ENCODE measurements around the gene ZNF438.
A peak's percentile ranks its signal among the peaks of the same experiment; 100 is the strongest.

Gene ZNF438

DNA sequence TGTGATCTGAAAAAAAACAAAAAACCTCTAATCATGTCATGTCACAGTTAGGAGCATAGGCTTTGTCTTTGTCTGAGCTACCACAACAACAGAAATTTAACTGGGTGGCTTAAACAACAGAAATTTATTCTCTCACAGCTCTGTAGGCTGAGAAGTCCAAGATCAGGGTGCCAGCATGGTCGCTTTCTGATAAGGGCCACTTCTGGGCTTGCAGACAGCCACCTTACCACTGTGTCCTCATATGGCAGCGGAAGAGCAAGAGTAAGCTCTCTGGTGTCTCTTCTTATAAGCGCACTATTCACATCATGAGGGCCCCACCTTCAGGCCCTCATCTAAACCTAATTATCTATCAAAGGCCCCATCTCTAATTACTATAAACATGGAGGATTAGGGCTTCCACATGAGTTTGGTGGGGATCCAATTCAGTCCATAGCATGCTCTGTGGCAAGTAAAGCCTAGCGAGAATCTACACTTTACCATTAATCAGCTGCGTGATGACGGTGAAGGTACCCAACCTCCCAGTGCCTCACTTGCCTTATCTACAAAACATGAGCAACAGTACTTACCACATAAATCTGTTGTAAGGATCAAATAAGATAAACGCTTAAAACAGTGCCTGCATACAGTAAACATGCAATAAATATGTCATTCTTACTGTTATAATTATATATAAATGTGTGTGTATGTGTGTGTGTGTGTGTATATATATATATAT, 17.3 kb downstream of the ZNF438 start:
- no peak for DNase-seq (ENCODE audit: low read depth, low spot score)

DNA sequence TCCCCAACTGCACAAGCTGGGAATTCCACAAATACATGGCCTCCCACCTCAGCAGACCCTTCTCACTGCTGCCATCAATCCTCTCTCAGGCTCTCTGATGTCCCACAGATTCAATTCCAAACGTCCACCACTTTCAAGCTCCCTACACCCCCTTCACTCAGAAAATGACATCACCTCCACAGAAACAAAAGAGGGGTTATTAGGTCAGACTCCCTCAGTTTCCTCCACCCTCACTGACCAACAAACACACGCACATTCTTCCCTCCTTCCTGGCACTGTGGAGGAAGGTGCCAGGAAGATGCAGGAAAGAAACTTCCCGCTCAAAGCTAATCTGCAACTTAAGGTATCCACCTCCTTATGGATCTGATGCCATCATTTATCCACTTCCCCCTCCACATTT, 18.3 kb downstream of the ZNF438 start:
- no peak for DNase-seq (ENCODE audit: low read depth, low spot score)

DNA sequence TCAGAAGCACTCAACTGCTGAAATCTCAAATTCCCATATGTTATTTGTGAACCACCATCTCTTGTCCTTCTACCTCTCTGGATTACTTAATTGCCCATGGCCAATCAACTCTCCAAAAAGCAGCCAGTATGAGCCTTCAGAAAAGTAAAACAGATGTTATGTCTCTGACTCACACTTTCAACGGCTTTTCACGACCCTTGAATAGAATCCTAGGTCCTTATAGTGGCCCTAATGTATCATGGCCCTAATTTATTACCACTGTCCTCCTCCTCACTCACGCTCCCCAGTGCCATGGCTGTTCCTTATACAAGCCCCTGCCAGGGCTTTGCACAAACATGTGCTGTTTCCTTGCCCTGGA, 20.0 kb downstream of the ZNF438 start:
- no peak for DNase-seq (ENCODE audit: low read depth, low spot score)

DNA sequence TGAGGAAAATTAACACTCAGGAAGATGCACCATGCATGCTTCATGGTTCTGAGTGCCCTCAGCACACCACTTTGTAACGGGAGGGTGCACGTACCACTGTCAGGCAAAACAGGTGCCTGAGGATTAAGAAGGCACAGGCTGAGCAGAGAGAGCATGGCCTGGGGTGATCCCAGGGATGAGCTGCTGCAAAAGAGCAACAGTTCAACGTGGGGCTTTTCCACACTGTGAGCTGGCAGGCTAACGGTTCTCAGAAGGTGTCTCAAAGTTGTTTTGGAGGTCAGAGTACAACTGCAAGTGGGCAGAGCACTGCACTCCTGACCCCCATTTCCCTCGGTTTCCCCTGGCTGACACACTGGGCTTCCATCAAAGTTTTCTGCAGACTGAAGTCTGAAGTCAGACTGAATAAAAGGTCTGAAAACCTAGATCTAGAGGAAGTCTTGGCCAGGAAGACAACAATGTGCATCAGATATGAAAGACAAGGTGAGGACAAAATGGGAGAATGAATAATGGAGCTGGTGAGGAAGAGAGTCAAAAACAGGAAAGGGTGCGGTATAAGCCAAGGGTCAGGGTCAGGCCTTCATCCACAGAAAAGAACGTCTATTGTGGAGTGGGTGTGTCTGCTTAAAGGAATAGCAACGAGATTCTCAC, 20.5 kb downstream of the ZNF438 start:
- DNase-seq (ENCODE audit: low read depth, low spot score): no peak

DNA sequence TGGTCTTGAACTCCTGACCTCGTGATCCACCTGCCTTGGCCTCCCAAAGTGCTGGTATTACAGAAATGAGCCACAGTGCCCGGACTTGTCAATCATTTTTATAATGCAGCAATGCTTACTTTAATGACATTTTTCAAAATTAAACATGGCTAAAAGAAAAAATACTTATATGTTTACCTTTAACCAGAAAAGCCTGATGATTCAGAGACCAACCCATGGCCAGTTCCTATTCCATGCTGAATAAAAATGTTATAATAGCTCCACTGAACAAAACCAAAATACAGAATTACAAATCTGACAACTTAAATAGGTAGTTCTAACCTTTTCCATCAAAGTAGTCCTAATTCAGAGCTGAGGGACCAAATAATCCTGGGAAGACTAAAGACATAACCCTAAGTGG, 21.6 kb downstream of the ZNF438 start:
- no peak for DNase-seq (ENCODE audit: low read depth, low spot score)

DNA sequence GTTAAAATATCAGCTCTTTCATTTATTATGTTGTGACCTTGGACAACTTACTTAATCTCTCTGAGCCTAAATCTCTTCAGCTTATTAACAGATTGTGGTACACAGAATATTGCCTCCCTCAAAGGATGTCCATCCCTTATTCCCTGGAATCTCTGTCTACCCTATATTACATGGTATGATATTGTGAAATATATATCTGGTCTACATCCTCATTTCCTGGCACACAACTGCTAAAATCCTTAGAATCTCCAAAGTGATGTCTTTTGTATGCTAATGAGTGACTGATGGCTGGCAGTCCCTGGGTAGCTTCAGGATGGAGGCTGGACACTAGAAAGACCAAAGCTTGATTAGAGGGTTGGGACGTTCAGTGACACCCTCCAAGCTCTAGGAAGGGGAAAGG, 25.8 kb downstream of the ZNF438 start:
- DNase-seq (ENCODE audit: low read depth, low spot score): no peak

DNA sequence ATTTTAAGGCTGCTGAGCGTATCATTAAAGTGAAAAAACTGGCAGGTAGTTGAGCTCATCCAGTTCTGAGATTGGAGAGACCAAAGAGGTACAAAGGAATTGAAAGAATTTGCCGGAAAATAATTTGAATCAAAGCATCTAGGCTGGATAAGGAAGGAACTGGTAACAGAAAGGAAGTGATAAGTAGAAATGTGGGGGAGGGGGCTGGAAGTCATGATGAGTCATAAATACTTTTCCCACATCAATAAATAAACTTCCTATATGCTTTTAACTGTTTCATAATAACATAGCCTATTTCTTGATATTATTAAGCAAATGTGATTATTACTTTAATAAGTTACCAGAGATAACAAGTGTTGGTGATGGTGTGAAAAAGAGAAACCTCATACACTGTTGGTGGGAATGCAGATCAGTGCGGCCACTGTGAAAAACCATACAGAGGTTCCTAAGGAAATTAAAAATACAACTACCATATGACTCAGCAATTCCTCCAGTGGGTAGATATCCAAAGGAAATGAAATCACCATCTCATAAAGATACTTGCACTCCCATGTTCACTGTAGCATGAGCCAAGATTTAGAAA, 27.0 kb downstream of the ZNF438 start:
- DNase-seq (ENCODE audit: low read depth, low spot score): peak; percentile 57

DNA sequence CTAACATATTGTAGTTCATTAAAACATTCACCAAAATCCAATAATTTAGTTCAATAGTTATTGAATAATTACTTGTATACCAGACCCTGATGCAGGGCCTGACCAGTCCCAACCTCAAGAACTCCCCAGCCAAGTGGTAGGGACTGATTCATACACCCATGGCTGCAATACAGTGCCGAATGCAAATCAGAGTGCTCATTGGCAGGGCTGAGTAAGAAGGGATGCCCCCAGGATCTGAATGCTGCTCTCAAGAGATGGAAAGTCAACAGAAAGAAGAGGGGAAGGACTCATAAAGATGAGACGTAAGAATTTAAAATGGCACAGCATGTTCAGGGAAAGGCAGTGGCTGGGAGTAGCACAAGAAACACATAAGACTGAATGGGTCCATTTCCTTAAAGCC, 29.9 kb downstream of the ZNF438 start:
- peak; percentile 10 for DNase-seq (ENCODE audit: low read depth, low spot score)

DNA sequence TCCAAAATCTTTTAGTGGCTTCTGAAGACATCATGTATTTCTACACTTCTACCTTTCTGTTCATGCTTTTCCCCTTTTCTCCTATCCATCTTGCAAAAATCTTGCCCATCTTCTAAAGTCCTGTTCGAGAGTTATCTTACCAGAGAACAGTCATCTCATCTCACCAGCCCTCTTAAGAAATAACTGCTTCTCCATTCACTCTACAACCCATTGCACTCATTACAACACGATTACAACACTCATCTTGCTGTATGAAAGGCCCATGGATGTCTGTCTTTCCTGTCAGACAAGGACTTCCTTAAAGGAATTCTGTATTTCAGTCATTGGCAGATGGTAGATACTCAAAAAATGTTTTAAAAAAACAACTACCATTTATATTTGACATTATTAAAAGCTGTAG, 30.8 kb downstream of the ZNF438 start:
- no peak for DNase-seq (ENCODE audit: low read depth, low spot score)

DNA sequence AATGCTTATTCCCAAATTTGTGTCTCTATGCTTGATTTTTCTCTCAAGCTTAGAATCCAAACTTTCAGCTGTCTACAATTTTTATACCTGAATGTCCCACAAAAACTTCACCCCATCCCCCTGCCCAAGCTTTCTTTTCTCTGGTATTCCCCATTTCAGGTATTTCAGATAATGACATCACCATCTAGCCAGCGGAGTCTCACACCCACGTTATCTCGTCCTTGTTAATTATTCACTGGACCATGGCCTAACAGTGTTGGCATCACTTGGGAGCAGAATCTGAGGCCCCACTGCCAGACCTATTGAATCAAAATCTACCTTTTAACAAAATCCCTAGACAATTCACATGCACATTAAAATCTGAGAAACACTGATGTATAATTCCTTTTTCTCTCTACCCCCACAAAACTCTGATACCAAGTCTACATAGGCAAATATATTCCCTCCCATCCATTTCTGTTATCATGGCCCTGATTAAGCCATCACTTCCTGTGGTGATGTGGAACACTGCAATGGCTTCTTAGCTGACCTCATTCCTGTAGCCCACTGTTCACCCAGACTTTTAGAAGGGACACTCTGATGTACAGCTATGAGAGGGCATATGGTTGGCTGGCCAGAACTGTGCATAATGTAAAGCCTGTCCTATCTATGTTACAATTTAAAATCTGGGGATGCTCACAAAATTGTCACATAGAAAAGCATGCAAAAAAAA, 31.4 kb downstream of the ZNF438 start:
- no peak for DNase-seq (ENCODE audit: low read depth, low spot score)

DNA sequence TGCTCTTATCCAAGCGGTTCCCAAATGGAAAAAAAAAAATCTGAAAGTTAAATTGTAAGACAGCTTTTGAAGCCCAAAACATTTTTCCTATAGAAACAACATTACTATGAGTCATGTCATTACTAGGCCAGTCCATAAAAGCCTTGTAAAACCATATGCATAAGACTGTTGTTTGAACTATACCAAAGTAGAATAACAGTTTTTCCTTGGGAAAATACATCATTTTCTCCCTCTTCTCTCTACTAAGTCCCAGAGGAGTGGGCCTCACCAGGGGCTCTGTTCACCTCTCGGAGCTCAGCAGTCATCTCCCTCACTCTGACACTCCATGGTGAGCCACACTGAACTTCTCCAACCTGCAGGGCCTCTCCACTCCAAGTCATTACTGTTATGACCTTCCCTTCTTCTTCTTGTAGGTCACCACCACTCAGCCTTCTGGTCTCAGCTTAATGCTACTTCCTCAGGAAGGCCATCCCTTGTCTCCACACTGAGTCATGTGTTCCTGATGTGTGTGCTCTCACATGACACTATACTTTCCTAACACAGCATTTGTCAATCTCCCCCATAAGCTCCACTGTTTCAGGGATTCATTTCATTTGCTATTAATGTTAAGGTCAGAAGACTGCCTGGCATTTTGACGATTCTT, 32.5 kb downstream of the ZNF438 start:
- no peak for DNase-seq (ENCODE audit: low read depth, low spot score)

DNA sequence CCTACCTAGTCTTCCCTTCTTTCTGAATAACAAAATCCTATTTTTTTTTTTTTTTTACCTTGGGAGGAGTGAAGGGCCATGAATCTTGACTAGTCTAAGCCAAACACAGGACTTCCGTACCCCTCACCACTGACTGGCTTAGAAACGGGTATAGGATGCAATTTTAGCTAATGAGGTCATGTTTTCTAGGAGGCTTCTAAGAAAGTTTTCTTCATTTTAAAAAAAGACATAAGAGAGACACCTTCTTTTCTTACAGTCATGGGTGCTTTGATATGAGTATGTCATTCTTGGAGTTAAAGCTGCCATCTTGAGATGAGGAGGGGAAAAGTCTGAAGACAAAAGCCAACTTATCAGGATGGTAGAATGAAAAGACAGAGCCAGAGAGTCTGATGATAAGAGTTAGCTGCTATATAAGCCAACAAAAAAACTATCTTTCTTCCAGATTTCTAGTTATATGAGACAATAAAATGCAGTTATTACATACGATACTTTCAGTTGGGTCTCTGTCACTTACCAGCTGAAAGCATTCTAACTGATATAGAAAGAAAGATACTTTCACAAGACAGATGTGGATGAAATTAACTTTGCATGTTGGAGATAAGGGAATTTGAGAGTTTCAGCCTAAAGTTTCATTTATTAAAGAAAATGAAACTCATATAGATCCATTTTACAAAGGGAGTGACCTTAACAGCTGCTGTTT, 34.0 kb downstream of the ZNF438 start:
- DNase-seq (ENCODE audit: low read depth, low spot score): no peak

DNA sequence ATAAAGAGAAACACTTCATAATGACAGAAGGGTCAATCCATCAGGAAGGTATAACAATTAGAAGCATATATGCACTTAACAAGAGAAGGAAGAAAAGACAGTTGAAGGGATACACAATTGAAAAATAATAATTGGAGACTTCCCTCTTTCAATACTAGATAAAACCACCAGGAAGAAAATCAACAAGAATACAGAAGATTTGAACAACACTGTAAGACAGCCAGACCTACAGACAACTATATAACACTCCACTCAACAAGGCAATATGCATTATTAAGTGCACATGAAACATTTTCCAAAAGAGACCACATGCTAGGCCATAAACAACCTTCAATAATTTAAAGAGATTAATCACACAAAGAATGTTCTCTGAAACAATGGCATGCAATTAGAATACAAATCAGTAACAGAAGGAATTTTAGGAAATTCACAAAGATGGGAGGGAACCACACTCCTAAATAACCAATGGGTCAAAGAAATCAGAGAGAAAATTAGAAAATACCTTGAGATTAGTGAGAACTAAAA, 35.1 kb downstream of the ZNF438 start:
- no peak for DNase-seq (ENCODE audit: low read depth, low spot score)

DNA sequence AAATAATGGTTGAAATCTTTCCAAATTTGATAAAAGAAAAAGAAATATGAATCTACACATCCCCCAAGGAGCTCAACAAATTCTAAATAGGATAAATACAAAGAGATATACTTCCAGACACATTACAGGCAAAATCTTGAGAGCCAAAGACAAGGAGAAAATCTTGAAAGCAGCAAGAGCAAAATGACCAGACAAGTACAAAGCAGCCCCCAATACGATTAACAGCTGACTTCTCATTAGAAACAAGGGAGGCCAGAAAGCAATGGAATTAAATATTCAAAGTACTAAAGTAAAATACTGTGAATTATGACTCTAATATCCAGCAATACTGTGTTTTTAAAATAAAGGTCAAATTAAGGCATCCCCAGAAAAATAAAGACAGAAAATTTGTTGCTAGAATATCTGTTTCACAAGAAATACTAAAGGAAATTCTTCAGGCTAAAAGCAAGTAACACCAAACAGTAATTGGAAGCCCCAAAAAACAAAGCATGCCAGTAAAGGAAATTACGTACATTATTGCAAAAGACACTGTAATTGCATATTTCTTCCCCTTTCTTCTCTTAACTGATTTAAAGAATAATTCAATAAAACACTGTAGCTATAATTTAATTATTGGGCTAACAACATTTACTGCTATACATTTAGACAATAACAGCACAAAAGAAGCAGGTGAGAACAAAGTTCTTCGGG, 36.4 kb downstream of the ZNF438 start:
- DNase-seq (ENCODE audit: low read depth, low spot score): no peak

DNA sequence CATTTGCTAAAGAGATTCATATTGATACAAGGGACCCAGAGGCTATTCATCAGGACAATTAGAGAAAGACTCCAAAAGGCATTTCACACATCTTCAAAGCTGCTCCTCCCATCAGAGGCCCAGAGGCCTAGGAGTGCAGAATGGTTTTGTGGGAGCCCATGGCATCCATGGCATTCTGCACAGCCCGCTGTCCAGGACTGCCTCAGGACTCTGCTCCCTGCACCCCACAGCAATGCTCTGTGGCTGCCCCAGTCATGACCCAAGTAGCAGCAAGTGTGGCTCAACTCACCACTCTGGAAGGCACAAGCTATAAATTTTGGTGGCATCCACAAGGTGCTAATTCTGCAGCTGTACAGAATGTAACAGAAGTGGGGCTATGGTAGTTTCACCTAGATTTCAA, 38.5 kb downstream of the ZNF438 start:
- no peak for DNase-seq (ENCODE audit: low read depth, low spot score)

DNA sequence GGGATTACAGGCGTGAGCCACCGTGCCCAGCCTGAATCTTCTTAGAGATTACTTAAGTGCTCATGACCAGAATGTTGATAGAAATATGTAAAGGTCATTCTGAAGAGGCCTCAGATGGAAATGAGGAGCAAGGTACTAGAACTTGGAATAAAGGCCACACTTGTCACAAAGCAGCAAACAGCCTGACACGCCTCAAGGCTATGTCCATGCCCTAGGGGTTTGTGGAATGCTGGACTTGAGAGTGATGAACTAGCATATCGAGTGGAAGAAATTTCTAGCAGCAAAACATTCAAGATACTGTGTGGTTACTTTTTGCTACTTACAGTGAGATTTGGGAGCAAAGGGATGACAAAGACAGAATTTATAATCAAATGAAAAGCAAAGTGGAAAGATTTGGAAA, 39.0 kb downstream of the ZNF438 start:
- DNase-seq (ENCODE audit: low read depth, low spot score): no peak

DNA sequence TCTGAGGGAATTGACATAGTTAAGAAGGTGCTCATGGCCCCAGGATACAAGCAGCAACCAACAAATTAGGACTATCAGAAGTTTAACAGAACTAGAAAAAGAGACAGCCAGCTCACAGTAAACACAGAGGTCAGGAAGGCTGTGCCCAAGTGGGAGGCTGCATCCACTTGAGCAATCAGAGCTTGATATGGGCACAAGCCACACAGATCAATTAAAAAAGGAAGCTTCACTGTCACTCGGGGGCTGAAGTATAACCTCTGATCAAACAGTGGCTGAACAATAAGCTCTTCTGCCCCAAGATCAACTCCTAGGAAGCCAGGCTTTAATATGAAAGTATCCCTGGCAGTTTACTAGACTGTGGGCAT, 40.0 kb downstream of the ZNF438 start:
- no peak for DNase-seq (ENCODE audit: low read depth, low spot score)

DNA sequence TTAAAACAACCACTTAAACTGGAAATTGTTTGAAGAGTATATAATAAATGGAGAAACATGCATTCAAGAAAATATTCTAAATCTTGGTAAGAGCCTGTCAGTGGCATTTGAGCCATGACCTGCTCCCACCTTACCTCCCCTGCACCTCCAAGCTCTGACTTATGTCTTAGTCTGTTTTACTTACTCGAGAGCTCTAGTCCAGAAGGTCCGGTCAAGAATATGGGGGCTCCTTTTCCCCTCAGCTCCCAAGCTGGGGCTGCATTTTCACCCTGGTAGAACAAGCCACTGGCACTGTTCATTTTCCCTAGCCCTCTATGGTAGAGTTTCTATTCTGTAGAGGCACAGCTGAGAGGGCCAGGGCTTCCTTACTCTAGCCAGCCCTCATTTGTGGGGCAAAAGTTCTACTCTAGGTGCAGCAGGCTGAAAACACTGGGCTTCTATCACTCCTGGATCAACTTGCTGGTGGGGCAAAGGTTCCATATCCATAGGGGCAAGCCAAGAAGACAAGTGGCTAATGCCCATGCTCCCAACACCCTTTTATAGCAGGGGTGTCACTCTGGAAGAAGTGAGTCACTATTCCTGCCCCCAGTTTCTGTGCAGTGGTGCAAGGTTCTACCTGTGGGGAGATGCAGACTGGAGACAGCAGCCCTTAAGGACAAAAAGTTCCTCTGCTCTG, 40.6 kb downstream of the ZNF438 start:
- DNase-seq (ENCODE audit: low read depth, low spot score): no peak

DNA sequence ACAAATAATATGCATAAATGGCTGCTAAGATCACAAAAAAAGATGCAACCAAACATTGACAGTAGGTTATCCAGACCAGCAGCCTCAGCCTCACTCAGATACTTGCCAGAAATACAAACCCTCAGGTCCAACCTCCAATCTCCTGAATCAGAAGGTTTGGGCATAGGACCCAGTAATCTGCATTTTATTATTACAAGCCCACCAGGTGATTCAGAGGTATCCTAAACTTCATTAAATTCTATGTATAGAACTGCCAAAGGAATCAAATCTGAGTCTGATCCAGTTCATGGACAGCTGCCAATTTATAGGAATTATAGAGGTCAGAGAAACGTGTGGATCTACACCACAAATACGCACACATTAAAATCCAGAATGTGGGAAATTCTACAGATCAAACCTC, 41.3 kb downstream of the ZNF438 start:
- DNase-seq (ENCODE audit: low read depth, low spot score): no peak

DNA sequence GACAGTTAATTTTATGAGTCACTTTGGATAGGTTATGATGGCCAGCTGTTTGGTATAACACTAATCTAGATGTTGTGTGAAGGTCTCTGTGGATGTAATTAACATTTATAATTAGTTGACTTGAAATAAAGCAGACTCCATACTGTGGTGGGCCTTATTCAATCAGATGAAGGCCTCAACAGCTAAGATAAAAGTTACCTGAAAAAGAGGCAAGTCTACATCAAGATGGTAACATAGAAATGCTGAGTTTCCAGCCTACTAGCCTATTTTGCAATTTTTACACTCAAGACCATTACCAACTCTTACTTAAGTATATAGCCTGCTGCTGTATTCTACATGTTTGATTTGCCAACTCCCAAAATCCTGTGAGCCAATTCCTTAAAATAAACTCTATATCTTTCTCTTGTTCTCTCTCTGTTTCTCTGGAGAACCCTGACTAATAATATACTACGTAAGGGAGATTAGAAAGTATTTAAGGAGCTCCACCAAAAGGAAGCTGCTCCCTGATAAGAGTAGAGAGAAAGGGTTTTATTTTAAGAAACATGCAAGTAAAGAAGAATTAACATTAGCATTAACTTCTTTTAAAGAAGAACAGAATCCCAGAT, 42.7 kb downstream of the ZNF438 start:
- DNase-seq (ENCODE audit: low read depth, low spot score): no peak
